HG03039 (cell line): ENCODE measurements around the gene HUNK.
"Not testable (repeated sequence)": the region's sequence is repeated elsewhere in the genome, so short reads cannot be mapped to it uniquely, and the experiment has no call there.

Experiments
- ATAC-seq: cut with Tn5 transposase; IDR thresholded peaks from one replicate; pipeline ENCODE4 v1.9.1; 2021; ENCODE audit warnings: mild to moderate bottlenecking, moderate library complexity; ENCODE audit not compliant: unreplicated experiment

The HUNK gene

GRCh38 chr21:31993826-31994825 lies 121.3 kb downstream of the HUNK start:
- no peak for ATAC-seq

GRCh38 chr21:31997191-31997590 lies 124.4 kb downstream of the HUNK start:
- ATAC-seq: no peak

DNA sequence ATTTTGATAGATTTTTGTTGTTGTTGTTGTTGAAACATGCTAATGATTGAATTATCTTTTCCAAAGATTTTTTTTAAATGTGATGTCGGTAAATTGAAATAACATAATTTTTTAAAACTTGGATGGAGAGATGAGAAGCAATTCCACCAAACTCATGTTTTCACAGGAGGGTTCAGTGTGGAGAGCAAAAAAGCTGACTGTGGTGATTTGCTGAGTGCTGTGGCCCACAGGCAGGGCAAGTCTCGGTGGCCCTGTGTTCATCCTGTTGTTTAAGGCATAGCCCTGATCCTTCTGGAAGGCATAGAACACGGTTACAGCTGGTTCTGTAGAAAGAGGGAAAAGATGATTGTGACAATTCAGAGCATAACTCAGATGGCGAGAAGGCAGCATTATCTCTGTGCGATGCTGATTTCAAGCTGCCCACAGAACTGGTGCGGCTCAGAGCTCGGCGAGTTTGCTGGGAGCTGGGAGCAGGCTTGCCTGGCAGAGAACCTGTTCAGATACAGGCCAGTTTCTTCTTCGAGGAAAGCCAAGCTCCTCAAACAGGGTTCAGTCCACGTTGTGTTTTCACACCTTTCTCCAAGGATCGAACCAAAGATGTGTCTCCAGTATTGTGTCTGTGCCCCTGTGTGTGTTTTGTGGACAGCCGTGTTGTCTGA lies 127.1 kb downstream of the HUNK start:
- no peak for ATAC-seq

DNA sequence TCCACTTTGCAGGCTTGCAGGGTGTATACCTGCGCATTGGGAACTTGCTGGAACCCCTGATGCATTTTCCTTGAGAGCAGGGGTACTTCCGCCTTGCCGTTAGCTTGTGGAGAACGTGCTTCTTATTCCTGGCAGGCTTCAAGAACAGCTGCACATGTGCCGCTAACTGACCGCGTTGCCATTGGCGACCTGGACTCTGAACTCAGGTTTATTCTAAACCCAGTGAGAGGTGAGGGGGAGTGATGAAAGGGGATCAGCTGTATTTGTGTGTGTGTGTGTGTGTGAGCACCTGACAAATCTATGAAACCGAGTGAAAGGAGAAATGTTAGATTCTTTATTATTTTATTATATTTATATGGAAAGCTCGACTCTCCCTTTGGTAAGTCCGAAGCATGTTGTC lies 128.6 kb downstream of the HUNK start:
- no peak for ATAC-seq

DNA sequence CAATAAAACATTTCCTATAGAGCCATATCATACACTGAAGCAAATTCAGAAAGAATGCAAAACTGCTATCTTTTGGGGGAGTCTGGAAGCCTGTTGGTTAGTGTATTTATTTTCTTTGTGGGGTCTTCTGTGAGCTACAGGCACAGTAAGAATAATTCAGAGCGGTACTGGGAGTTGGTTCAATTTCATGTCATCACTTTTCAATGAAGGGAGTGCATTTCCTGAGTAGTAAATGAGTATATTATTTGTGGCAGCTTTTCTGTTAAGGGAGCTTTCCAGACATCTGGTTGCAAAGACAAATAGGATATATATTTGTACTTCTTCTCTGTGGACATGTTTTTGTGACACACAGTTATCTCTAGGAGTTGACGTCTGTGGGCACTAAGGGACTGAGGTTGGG lies 130.6 kb downstream of the HUNK start:
- no peak for ATAC-seq

GRCh38 chr21:32004291-32004690 lies 131.5 kb downstream of the HUNK start:
- no peak for ATAC-seq

GRCh38 chr21:32007456-32007855 lies 134.6 kb downstream of the HUNK start:
- no peak for ATAC-seq

DNA sequence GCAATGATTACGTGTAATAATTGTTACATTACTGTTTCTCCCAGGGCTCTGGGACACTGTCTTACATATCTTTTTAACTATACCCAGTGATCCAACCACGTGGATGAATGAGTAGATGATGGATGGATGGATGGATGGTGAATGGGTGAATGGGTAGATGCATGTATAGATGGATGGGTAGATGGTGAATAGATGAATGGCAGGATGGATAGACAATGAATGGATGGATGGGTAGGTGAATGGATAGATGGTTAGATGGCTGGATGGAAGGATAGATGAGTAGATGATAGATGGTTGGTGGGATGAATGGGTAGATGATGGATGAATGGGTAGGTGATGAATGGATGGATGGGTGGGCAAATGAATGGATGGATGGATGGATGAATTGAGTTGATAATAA lies 135.9 kb downstream of the HUNK start:
- ATAC-seq: no peak

DNA sequence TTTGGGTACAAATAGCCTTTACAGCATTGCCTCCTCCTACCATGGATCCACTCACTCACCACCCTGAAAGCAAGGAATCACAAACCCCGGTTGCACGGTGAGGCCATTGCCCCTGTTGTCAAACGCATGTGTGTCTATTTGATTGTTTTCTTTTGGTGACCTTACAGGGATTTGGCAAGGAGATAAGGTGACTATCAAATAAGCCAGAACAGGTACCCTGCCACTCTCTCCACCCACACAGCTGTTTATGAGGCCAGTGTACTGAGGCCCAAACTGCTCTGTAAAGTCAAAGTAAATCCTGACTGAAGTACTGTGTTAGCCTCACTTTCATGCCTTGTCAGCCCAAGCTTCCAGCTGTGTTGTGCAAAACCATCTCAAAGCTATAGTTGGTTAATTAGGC lies 136.4 kb downstream of the HUNK start:
- no peak for ATAC-seq

- no peak for ATAC-seq
Measured at GRCh38 chr21:32015461-32016139, 142.8 kb downstream of the HUNK start.

DNA sequence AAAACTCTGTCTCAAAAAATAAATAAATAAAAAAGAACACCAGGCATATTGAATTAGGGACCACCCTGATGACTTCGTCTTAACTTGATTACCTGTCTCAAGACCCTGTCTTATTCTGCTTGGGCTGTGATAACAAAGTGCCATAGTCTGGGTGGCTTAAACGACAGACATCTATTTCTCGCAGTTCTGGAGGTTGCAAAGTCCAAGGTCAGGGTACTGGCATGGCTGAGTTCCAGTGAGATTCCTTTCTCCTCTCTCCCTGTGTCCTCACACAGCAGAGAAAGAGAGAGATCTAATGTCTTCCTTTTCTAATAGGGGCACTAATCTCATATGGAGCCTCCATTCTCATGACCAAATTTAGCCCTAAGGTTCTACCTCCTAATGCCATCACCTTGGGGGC lies 145.6 kb downstream of the HUNK start:
- ATAC-seq: no peak

DNA sequence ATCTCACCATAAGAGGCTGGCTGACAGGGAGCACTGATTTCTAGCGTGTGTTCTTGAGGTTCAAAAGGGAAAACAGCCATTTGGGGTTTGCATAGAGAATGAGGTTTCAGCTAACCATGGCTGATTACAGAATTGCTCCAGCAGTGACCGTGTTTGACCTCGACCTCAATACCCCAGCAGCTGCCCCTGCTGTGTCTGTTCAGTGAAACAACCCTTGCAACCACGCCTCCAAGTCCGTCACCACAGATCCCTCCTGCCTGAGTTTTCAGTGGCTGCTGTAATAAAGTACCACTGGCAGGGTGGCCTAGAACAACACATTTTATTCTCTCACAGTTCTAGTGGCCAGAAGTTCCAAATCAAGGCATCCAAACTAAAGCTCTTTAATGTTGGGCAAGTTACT lies 147.7 kb downstream of the HUNK start:
- no peak for ATAC-seq

- no peak for ATAC-seq
Measured at GRCh38 chr21:32021319-32021994, 148.6 kb downstream of the HUNK start.

DNA sequence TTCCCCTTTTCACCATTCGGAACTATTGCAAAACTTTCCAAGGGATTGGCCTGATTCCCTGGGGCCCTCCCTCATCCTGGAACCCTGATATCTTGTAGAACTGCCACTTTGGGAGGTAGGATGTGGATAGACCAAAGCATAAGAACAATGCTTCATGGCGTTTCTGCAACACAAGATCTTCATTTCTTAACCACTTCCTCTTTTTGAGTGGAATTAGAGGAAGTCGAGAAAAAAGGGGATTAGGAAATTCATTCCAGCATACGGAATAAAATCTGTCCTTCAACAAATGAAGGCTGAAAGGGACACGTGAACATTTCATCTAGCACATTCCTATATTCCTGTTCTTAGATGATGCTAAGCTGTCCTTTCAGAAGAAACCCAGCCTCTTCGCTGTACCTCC lies 149.3 kb downstream of the HUNK start:
- no peak for ATAC-seq

- ATAC-seq: no peak
Measured at GRCh38 chr21:32030146-32030652, 157.4 kb downstream of the HUNK start.

DNA sequence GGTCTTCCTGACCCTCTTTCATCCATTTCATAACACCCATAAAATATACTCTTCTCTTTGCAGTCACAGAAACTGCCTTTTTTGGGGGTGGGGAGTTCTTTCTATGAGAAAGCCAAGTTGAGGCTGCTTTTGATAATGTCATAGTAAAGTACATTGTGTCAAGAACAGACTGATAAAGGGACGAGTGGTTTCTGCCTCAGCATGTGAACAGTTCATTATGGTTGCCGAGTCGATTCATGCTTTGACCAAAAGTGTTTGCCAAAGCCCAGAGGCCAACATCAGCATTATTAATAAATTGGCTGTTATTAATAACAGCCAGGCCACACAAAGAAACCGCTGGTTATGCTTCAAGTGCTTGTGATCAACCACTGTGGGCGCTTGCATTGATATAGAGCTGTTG lies 162.0 kb downstream of the HUNK start:
- ATAC-seq: no peak

DNA sequence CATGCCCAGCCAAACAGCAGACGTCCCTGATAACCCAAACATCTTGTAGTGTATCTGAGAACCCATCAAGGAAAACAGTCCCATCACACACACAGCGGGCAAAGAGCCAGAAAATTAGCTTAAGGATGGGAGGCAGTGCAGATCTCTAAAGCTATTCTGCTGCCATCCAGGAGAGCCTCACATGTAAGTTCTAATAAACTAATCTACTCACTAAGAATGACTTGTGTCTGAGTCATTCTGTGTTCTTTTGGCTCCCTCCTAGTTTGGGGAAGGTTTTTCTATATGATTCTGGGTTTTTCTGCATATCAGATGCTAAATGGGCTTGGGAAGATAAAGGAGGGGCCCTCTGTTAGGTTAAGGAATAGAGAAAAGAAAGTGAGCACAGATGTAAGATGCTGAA lies 162.8 kb downstream of the HUNK start:
- no peak for ATAC-seq

DNA sequence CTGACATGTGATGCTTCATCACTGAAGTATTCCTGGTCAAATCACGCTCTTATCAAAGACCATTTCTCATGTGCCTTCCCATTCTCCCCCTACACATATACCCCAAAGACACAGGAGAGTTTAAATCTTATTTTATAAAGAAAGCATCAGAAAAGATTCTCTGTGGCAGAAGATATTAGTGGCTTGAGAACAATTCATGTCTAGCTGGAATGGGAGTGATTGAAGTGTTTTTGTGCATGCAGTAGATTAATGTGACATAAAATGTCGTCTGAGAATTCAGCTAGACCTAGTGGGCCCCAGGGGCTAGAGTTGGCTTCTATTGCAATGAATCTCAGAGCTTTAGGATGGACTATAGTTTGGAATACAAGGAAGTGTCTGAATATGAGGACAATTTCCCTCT lies 163.9 kb downstream of the HUNK start:
- no peak for ATAC-seq

DNA sequence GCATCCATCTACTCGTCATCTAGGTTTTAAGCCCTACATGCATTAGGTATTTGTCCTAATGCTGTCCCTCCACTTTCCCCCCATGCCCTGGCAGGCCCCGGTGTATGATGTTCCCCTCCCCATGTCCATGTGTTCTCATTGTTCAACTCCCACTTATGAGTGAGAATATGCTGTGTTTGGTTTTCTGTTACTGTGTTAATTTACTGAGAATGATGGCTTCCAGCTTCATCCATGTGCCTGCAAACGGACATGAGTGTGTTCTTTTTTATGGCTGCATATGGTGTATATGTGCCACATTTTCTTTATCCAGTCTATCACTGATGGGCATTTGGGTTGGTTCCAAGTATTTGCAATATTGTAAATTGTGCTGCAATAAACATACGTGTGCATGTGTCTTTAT lies 165.9 kb downstream of the HUNK start:
- not testable (repeated sequence) for ATAC-seq

DNA sequence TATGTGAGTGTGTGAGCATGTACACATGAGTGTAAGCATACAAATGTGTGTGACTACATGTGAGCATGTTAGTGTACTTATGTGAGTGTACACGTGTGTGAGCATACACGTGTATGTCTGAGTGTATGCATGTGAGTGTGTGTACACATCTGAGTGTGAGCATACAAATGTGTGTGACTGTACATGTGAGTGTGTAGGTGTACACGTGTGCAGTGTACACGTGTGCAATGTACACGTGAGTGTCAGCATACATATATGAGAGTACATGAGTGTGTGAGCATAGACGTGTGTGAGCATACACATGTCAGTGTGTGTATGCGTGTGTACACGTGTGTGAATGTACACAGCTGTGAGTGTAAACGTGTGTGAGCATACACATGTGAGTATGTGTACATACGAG lies 170.6 kb downstream of the HUNK start:
- ATAC-seq: no peak
